ENCODE results near the gene C1orf167. TPM values are rescaled to one million over a fixed set of nuclear protein-coding genes. Genes with fewer than 3 reads are reported as not detected.

The C1orf167 gene
- total RNA-seq, 1 experiment from 2014 or later, result not detected

DNA sequence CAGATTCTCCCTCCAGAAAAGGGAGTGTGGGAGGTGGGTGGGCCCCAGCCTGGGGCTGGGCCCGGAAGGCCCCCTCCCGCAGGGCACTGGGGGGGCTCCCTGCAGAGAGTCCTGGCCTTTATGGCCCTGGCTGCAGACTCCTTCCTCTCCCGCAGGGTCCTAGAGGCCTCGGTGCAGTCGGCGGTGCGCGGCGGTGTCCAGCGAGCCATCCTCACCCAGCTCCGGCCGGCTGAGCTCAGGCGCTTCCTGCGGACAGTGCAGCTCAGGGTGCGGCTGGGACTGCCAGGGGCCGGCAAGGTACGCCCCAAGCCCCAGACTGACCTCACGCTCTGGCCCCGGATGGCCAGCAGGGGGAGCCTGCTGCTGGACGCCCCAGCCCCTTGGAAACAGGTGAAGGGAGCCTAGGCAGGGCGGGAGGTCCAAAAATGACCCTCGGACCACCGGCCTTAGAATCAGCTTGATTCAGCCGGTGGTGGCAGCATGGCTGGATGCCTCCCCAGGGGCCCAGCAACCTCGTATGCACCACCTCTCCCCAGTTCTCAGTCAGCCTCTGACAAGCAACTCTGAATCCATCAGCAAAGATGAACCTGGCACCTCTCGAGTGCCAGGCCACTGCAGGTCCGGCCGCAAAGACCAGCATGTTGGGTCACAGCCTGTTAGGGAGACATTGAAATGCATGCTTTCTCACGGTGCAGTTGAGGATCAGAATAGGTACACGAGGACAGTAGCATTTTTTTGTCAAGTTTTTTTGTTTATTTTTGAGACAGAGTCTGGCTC, 23.2 kb downstream of the C1orf167 start:
- intact Hi-C loops (cut with micrococcal nuclease), result loop anchor here (1.0 kb wide), 1 partner anchor 109 kb away; no protein-coding TSS in a partner anchor
- peak; percentile 61 for DNase-seq

DNA sequence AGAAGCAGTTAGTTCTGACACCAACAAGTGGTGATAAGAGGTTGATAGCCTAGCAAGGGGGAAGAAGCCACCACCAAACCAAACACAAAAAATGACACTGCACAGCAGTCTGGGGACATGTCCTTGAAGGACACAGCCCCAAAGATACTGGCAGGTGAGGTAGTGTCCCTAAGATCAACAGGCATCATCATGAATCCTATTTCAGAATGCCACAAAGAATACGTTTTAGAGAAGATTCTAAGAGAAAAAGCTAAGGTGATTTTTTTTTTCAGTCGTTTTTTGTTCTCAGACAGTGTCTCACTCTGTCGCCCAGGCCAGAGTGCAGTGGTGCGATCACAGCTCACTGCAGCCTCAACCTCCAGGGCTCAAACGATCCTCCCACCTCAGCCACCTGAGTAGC, 24.2 kb downstream of the C1orf167 start:
- Histone ChIP-seq H3K27me3 (ENCODE audit: low read length) (no peaks in the 10 kb centered on the region), H3K27ac (ENCODE audit: low read length) (no peak overlapping the region), H3F3A (ENCODE audit: low read length, unreplicated experiment) (no peaks in the 10 kb centered on the region), H3K36me3 (ENCODE audit: low read depth, low read length) (no peaks in the 10 kb centered on the region), H3K79me2 (ENCODE audit: low read length) (no peaks in the 10 kb centered on the region), H3K9me2 (replicated peaks; ENCODE audit: low read length) (no peaks in the 10 kb centered on the region), H4K20me1 (ENCODE audit: low read length) (no peaks in the 10 kb centered on the region), H3K9me3 (ENCODE audit: low read length) (no peaks in the 10 kb centered on the region), H3K4me3 (ENCODE audit: low read length) (no peak overlapping the region), H2AFZ (ENCODE audit: low read length) (no peak overlapping the region), H3K9ac (ENCODE audit: low read length) (no peak overlapping the region), H3K4me1 (ENCODE audit: insufficient read depth, low read length) (peaks cover 22% of the 10 kb centered on the region), H3K4me2 (ENCODE audit: low read length) (no peak overlapping the region)
- DNase-seq (no peak), ATAC-seq (no peak)
- ChIA-PET CTCF (no interaction called here), POLR2A (ENCODE audit: unreplicated experiment) (no interaction called here)
- intact Hi-C loops (cut with micrococcal nuclease), result no loop called here
- no TSS peak for BruUV-seq (replicated peaks)
- TF ChIP-seq EZH2phosphoT487 (IDR thresholded peaks at IDR 0.05; ENCODE audit: borderline replicate concordance, low read length) (no peak), EZH2 (IDR thresholded peaks at IDR 0.05; ENCODE audit: low read length, unreplicated experiment) (no peak)
- TF ChIP-seq, protein P1, sequence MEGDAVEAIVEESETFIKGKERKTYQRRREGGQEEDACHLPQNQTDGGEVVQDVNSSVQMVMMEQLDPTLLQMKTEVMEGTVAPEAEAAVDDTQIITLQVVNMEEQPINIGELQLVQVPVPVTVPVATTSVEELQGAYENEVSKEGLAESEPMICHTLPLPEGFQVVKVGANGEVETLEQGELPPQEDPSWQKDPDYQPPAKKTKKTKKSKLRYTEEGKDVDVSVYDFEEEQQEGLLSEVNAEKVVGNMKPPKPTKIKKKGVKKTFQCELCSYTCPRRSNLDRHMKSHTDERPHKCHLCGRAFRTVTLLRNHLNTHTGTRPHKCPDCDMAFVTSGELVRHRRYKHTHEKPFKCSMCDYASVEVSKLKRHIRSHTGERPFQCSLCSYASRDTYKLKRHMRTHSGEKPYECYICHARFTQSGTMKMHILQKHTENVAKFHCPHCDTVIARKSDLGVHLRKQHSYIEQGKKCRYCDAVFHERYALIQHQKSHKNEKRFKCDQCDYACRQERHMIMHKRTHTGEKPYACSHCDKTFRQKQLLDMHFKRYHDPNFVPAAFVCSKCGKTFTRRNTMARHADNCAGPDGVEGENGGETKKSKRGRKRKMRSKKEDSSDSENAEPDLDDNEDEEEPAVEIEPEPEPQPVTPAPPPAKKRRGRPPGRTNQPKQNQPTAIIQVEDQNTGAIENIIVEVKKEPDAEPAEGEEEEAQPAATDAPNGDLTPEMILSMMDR (conservative IDR thresholded peaks at IDR 0.05; ENCODE audit: low read depth, low read length), result no peak

More for the DNA sequence above, 23.2 kb downstream of the C1orf167 start:
- Histone ChIP-seq H3K4me3 (ENCODE audit: low read length) (no peak overlapping the region), H3K4me1 (ENCODE audit: insufficient read depth, low read length) (peaks cover 12% of the 10 kb centered on the region; the same call in 1 of the 2 replicates), H4K20me1 (ENCODE audit: low read length) (no peaks in the 10 kb centered on the region), H3K9me3 (ENCODE audit: low read length) (no peaks in the 10 kb centered on the region), H3K9ac (ENCODE audit: low read length) (no peak overlapping the region), H2AFZ (ENCODE audit: low read length) (peak overlapping the region; percentile 40), H3K9me2 (replicated peaks; ENCODE audit: low read length) (no peaks in the 10 kb centered on the region), H3K27me3 (ENCODE audit: low read length) (no peaks in the 10 kb centered on the region), H3K79me2 (ENCODE audit: low read length) (no peaks in the 10 kb centered on the region), H3K27ac (ENCODE audit: low read length) (no peak overlapping the region), H3F3A (ENCODE audit: low read length, unreplicated experiment) (no peaks in the 10 kb centered on the region), H3K36me3 (ENCODE audit: low read depth, low read length) (no peaks in the 10 kb centered on the region), H3K4me2 (ENCODE audit: low read length) (peak overlapping the region; percentile 33)
- BruUV-seq (replicated peaks), result no TSS peak
- CTCF ChIA-PET, result interaction anchor here (0.5 to 0.9 kb wide), 4 partner anchors 16 to 79 kb away, joined by 3 to 4 read pairs (median 3); partner anchors contain the start of gene CLCN6
- POLR2A ChIA-PET (ENCODE audit: unreplicated experiment), result no interaction called here
- TF ChIP-seq EZH2 (IDR thresholded peaks at IDR 0.05; ENCODE audit: low read length, unreplicated experiment), result no peak
- TF ChIP-seq, protein P1 (conservative IDR thresholded peaks at IDR 0.05; ENCODE audit: low read depth, low read length), result peak; percentile 90
- peak; percentile 79 for ATAC-seq

All from PC-3 (cell line).